DOHH2 (cell line): ENCODE measurements around the gene OR5D18.
"Not testable (repeated sequence)": the region's sequence is repeated elsewhere in the genome, so short reads cannot be mapped to it uniquely, and the experiment has no call there.

Source experiments
- H3F3A ChIP-seq: fragments of 200-600 bp; sonication (generic), shearing (Covaris generic); 2 replicates; pipeline ENCODE4 v1.6.0; 2016; ENCODE audit warnings: antibody characterized with exemption, mild to moderate bottlenecking; ENCODE audit not compliant: control insufficient read depth, insufficient read depth
- H3K27ac ChIP-seq: fragments of 200-600 bp; sonication (generic); 2 replicates; pipeline ENCODE4 v1.5.1; 2014; ENCODE audit warnings: low read depth, mild to moderate bottlenecking, low read length, moderate library complexity
- H3K27me3 ChIP-seq: fragments of 200-600 bp; sonication (generic); 2 replicates; pipeline ENCODE4 v1.6.1; 2014; ENCODE audit warnings: mild to moderate bottlenecking, low read length, mixed read lengths; ENCODE audit not compliant: control insufficient read depth
- H3K36me3 ChIP-seq: fragments of 200-600 bp; sonication (generic); 2 replicates; pipeline ENCODE4 v1.6.1; 2014; ENCODE audit warnings: mild to moderate bottlenecking, low read length, moderate library complexity, mixed read lengths; ENCODE audit not compliant: control insufficient read depth
- H3K4me1 ChIP-seq: fragments of 200-600 bp; sonication (generic); 2 replicates; pipeline ENCODE4 v1.6.1; 2014; ENCODE audit warnings: mild to moderate bottlenecking, low read length, mixed read lengths; ENCODE audit not compliant: control insufficient read depth
- H3K4me2 ChIP-seq: fragments of 200-600 bp; sonication (generic); 2 replicates; pipeline ENCODE4 v1.6.0; 2014; ENCODE audit warnings: mild to moderate bottlenecking, low read length, moderate library complexity
- H3K4me3 ChIP-seq: fragments of 200-600 bp; sonication (generic); 2 replicates; pipeline ENCODE4 v1.5.1; 2014; ENCODE audit warnings: mild to moderate bottlenecking, low read length, mixed read lengths
- H3K79me2 ChIP-seq: fragments of 200-600 bp; sonication (generic); 2 replicates; pipeline ENCODE4 v1.6.1; 2014; ENCODE audit warnings: mild to moderate bottlenecking, low read length, mixed read lengths; ENCODE audit not compliant: control insufficient read depth
- H3K9me2 ChIP-seq: fragments of 200-600 bp; sonication (generic); replicated peaks from 2 replicates; pipeline ENCODE4 v1.6.1; 2014; ENCODE audit warnings: mild to moderate bottlenecking, low read length, mixed read lengths; ENCODE audit not compliant: control insufficient read depth
- H3K9me3 ChIP-seq: fragments of 200-600 bp; sonication (generic); 2 replicates; pipeline ENCODE4 v1.6.1; 2014; ENCODE audit warnings: antibody characterized with exemption, low read length, mixed read lengths; ENCODE audit not compliant: control insufficient read depth, insufficient read depth
- H4K20me1 ChIP-seq: fragments of 200-600 bp; sonication (generic); 2 replicates; pipeline ENCODE4 v1.6.0; 2014; ENCODE audit warnings: low read depth, mild to moderate bottlenecking, antibody characterized with exemption, low read length, moderate library complexity; ENCODE audit not compliant: control insufficient read depth, insufficient read depth
- EZH2phosphoT487 ChIP-seq: fragments of 200-600 bp; sonication (generic); IDR thresholded peaks from 2 replicates; pipeline ENCODE4 v1.6.1; 2017; ENCODE audit warnings: borderline replicate concordance, mild to moderate bottlenecking, antibody characterized with exemption, low read length, moderate library complexity, mixed read lengths
- TF ChIP-seq, protein P1 (sequence below): fragments of 200-600 bp; sonication (generic); IDR thresholded peaks from one replicate; pipeline ENCODE4 v1.5.1; 2014; ENCODE audit warnings: antibody characterized with exemption, mild to moderate bottlenecking, low read depth, low read length; ENCODE audit not compliant: poor library complexity, severe bottlenecking

The OR5D18 gene

DNA sequence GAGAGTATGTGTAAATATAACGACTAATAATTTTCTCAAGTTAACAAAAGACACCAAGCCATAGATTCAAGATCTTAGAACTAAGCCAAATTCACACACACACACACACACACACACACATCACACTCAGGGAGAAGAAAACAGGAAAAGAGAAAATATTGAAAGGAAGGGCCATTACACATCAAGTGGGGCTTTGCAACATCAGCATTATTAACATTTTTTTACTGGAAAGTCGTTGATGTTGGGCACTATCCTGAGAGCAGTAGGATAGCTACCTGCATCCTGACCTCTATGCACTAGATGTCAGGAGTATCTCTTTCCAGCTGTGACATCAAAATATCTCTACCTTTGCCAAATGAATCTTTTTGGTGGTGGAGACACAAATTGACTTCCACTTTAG, 28.0 kb downstream of the OR5D18 start:
- no peaks in the 10 kb centered on the region for H3K9me3 ChIP-seq
- H4K20me1 ChIP-seq = no peaks in the 10 kb centered on the region
- no peak overlapping the region for H3K4me3 ChIP-seq
- no peaks in the 10 kb centered on the region for H3K9me2 ChIP-seq
- no peaks in the 10 kb centered on the region for H3F3A ChIP-seq
- no peak overlapping the region for H3K4me2 ChIP-seq
- H3K27me3 ChIP-seq = no peaks in the 10 kb centered on the region
- H3K79me2 ChIP-seq = no peaks in the 10 kb centered on the region
- H3K36me3 ChIP-seq = no peaks in the 10 kb centered on the region
- H3K27ac ChIP-seq = no peak overlapping the region
- H3K4me1 ChIP-seq = no peaks in the 10 kb centered on the region
- TF ChIP-seq, protein P1, sequence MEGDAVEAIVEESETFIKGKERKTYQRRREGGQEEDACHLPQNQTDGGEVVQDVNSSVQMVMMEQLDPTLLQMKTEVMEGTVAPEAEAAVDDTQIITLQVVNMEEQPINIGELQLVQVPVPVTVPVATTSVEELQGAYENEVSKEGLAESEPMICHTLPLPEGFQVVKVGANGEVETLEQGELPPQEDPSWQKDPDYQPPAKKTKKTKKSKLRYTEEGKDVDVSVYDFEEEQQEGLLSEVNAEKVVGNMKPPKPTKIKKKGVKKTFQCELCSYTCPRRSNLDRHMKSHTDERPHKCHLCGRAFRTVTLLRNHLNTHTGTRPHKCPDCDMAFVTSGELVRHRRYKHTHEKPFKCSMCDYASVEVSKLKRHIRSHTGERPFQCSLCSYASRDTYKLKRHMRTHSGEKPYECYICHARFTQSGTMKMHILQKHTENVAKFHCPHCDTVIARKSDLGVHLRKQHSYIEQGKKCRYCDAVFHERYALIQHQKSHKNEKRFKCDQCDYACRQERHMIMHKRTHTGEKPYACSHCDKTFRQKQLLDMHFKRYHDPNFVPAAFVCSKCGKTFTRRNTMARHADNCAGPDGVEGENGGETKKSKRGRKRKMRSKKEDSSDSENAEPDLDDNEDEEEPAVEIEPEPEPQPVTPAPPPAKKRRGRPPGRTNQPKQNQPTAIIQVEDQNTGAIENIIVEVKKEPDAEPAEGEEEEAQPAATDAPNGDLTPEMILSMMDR = no peak
- TF ChIP-seq EZH2phosphoT487 = no peak

DNA sequence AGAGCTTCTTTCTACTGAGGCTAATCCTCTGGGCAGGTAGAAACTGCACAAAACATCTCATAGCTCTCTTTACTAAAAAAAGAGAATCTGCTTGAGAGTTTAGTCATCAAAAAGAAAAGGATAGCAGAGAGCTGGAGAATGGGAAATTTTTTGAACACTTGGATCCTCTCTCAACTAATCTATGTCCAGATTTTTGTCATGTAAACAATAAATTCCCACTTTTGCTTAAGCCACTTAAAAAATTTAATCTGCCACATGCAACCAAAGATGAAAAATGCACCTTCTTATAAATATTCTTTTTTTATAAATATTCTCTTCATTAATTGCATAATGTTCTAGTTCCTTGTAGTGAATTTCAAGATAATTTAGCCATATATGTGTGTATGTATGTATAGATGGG, 29.6 kb downstream of the OR5D18 start:
- TF ChIP-seq, protein P1 = no peak
- no peak for TF ChIP-seq EZH2phosphoT487

DNA sequence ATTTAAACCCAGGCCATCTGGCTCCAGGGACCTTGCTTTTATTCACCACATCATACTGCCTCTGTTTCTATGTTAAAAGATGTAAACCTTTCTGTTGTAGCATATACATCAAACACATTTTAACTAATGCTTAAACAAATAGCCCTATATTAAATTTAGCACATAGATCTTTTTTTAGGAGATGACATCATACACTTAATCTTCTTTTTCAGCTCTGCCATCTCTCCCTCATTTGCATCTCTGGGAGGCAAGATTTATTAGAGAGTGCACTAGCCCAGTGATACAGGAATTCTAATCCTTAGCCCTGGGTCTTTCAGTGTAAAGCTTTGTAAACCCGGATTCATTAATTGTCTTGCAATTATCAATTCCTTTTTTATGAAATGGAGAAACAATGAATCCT, 32.7 kb downstream of the OR5D18 start:
- Histone ChIP-seq H3F3A (no peaks in the 10 kb centered on the region), H3K36me3 (no peaks in the 10 kb centered on the region)
- no peak for TF ChIP-seq EZH2phosphoT487
- TF ChIP-seq, protein P1 = no peak

More for the DNA sequence above, 29.6 kb downstream of the OR5D18 start:
- no peaks in the 10 kb centered on the region for H4K20me1 ChIP-seq
- no peaks in the 10 kb centered on the region for H3K36me3 ChIP-seq
- no peaks in the 10 kb centered on the region for H3K79me2 ChIP-seq
- no peak overlapping the region for H3K4me3 ChIP-seq
- no peak overlapping the region for H3K4me2 ChIP-seq
- H3K4me1 ChIP-seq = no peaks in the 10 kb centered on the region
- H3K9me3 ChIP-seq = no peaks in the 10 kb centered on the region
- H3K27me3 ChIP-seq = no peaks in the 10 kb centered on the region
- no peaks in the 10 kb centered on the region for H3K9me2 ChIP-seq
- no peaks in the 10 kb centered on the region for H3F3A ChIP-seq
- H3K27ac ChIP-seq = no peak overlapping the region

DNA sequence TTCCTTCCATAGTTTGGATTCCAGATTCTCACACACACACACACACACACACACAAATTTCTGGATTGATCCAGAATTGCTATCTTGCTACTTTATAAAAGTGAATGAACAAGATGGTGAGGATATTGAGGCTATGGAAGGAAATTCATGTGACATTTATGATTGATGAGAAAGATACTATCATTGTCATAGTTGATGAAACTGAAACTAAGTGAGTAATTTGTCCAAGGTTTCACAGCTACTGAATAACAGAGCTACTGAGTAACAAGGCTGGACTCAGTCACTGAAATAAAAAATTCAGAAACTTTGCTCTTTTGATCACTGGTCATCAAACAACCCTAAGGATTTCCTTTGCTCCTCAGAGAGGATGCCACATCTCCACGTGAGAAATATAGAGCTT, 35.3 kb downstream of the OR5D18 start:
- no peaks in the 10 kb centered on the region for H3K27me3 ChIP-seq
- H3K36me3 ChIP-seq = no peaks in the 10 kb centered on the region
- H3K4me3 ChIP-seq = no peak overlapping the region
- TF ChIP-seq EZH2phosphoT487 = no peak
- TF ChIP-seq, protein P1 = no peak
- no peaks in the 10 kb centered on the region for H3K4me1 ChIP-seq
- no peak overlapping the region for H3K4me2 ChIP-seq
- H4K20me1 ChIP-seq = no peaks in the 10 kb centered on the region
- no peaks in the 10 kb centered on the region for H3K79me2 ChIP-seq
- no peak overlapping the region for H3K27ac ChIP-seq
- no peaks in the 10 kb centered on the region for H3K9me3 ChIP-seq
- H3K9me2 ChIP-seq = no peaks in the 10 kb centered on the region
- no peaks in the 10 kb centered on the region for H3F3A ChIP-seq

More for the DNA sequence above, 32.7 kb downstream of the OR5D18 start:
- H3K27me3 ChIP-seq = no peaks in the 10 kb centered on the region
- H3K79me2 ChIP-seq = no peaks in the 10 kb centered on the region
- no peak overlapping the region for H3K4me3 ChIP-seq
- no peaks in the 10 kb centered on the region for H3K9me3 ChIP-seq
- H3K27ac ChIP-seq = no peak overlapping the region
- no peak overlapping the region for H3K4me2 ChIP-seq
- no peaks in the 10 kb centered on the region for H3K9me2 ChIP-seq
- H4K20me1 ChIP-seq = no peaks in the 10 kb centered on the region
- no peaks in the 10 kb centered on the region for H3K4me1 ChIP-seq

DNA sequence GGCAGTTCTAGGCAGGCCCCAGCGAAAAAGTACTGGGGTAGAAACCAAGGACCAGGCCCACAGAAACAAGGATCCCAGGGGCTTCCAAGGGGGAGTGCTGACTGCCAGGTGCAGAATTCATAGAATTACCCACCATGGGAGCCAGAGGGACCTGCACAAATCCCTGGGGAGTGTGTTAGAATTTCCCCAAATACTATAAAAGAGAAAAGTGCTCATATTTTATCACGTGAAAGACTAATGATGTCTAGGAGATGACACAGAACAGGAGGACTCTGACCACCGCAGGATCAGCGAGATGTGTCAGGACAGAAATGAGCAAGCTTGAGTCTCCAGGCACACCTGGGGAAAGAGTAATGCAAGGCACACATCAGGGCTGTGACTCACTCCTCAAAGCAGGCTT, 47.9 kb downstream of the OR5D18 start:
- not testable (repeated sequence) for H3K36me3 ChIP-seq, H3K9me3 ChIP-seq, H3K27me3 ChIP-seq, H4K20me1 ChIP-seq, H3K4me2 ChIP-seq, H3K27ac ChIP-seq, H3K79me2 ChIP-seq, H3K4me1 ChIP-seq, H3K4me3 ChIP-seq, H3K9me2 ChIP-seq, H3F3A ChIP-seq
